ENCODE results near the gene ABCA8.

Gene ABCA8

GRCh38 chr17:68822719-68823289 lies 132.4 kb downstream of the ABCA8 start:
- in situ Hi-C loops (cut with HindIII; ENCODE audit: low sequenced_read_pairs) = no loop called here
- TF ChIP-seq, protein P1, sequence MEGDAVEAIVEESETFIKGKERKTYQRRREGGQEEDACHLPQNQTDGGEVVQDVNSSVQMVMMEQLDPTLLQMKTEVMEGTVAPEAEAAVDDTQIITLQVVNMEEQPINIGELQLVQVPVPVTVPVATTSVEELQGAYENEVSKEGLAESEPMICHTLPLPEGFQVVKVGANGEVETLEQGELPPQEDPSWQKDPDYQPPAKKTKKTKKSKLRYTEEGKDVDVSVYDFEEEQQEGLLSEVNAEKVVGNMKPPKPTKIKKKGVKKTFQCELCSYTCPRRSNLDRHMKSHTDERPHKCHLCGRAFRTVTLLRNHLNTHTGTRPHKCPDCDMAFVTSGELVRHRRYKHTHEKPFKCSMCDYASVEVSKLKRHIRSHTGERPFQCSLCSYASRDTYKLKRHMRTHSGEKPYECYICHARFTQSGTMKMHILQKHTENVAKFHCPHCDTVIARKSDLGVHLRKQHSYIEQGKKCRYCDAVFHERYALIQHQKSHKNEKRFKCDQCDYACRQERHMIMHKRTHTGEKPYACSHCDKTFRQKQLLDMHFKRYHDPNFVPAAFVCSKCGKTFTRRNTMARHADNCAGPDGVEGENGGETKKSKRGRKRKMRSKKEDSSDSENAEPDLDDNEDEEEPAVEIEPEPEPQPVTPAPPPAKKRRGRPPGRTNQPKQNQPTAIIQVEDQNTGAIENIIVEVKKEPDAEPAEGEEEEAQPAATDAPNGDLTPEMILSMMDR (IDR thresholded peaks at IDR 0.05; ENCODE audit: low read depth, low read length, missing control alignments) = no peak
- DNase-seq (ENCODE audit: low read depth) = no peak
- no peak overlapping the region for H3K4me3 ChIP-seq (ENCODE audit: low read depth, low read length)

DNA sequence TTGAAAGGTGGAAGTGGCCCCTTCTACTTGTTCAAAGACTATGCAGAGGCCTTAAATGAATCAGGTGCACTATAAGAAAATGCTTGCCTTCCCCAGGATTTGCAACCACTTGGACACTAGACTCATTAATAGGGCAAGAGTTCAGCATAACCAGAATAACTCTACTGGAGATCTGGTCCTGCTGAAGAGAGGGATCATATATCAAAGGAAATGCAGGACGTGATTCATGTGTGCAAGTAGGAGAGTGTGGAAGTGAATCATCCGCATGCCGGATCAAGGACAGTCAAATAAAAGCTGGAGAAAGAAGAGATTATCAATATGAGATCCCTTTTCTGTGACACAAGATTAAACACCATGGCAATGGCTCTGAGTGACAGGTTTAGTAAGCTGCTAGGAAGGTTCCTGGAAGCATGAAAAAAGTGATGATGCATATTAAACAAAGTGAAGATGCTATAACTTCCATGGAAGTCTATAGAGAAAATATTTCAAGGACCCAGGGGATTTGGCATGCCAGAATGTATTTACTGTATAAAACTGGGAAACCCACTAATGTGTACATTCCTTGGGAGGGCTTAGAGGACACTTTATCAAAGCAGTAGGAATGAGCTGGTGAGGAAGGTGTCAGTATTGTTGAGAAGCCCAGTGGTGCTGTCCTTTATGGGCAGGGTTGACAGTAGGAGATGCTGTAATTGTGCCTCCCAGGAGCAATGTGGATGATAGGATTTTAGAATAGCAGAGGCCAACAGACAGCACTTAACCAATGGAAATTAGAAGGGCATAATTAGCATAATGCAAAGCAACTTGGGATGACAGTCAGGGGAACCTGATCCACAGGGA lies 133.1 kb downstream of the ABCA8 start:
- TF ChIP-seq, protein P1 (IDR thresholded peaks at IDR 0.05; ENCODE audit: low read depth, low read length, missing control alignments) = no peak
- in situ Hi-C loops (cut with HindIII; ENCODE audit: low sequenced_read_pairs) = no loop called here
- H3K4me3 ChIP-seq (ENCODE audit: low read depth, low read length) = no peak overlapping the region
- DNase-seq (ENCODE audit: low read depth) = peak; percentile 81

GRCh38 chr17:68820825-68821481 lies 134.2 kb downstream of the ABCA8 start:
- H3K4me3 ChIP-seq (ENCODE audit: low read depth, low read length) = no peak overlapping the region
- in situ Hi-C loops (cut with HindIII; ENCODE audit: low sequenced_read_pairs) = no loop called here
- DNase-seq (ENCODE audit: low read depth) = no peak
- TF ChIP-seq, protein P1 (IDR thresholded peaks at IDR 0.05; ENCODE audit: low read depth, low read length, missing control alignments) = no peak

GRCh38 chr17:68820476-68820824 lies 134.7 kb downstream of the ABCA8 start:
- H3K4me3 ChIP-seq (ENCODE audit: low read depth, low read length) = no peak overlapping the region
- in situ Hi-C loops (cut with HindIII; ENCODE audit: low sequenced_read_pairs) = no loop called here
- TF ChIP-seq, protein P1 (IDR thresholded peaks at IDR 0.05; ENCODE audit: low read depth, low read length, missing control alignments) = no peak
- DNase-seq (ENCODE audit: low read depth) = no peak

DNA sequence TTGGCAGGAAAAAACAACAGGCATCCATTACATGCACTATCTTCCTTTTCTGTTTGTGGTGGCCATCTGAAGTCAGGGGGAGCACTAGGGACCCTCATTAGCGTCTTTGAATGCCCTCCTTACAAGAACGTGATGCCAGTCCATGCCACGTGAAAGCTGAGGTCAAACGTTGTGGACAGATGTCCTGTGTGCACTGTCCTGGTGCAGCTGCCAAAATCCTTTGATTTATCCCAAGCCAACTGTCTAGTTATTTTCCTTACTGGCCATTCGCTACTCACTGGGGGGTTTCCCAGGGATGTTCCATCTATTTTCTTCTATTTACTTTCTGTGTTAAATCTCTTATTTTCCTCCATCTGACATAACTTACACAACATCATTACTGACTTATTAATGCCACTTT lies 135.7 kb downstream of the ABCA8 start:
- DNase-seq (ENCODE audit: low read depth) = no peak
- H3K4me3 ChIP-seq (ENCODE audit: low read depth, low read length) = no peak overlapping the region
- TF ChIP-seq, protein P1 (IDR thresholded peaks at IDR 0.05; ENCODE audit: low read depth, low read length, missing control alignments) = no peak
- in situ Hi-C loops (cut with HindIII; ENCODE audit: low sequenced_read_pairs) = no loop called here
